Measurements from ENCODE around the gene RMND5A.

DNA sequence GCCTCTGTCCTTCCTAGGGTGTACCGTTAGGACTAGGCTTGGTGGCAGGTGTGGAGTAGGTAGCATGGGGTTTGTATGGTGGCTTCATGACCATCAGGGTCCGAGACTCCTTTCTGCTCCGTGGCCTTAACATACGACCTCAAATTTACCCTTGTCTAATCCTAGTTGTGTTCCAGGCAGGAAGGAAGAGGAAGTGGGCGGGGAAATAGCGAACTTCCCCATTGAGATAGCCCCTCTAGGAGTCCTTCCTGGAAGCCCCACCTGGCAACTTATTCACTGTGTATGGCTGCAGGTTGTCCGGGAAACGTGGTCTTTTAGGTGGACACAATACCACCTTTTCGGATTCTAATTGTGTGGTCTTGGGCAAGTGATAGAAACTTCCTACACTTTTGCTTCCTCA lies 61.3 kb downstream of the RMND5A start:
- TF ChIP-seq, protein P1, sequence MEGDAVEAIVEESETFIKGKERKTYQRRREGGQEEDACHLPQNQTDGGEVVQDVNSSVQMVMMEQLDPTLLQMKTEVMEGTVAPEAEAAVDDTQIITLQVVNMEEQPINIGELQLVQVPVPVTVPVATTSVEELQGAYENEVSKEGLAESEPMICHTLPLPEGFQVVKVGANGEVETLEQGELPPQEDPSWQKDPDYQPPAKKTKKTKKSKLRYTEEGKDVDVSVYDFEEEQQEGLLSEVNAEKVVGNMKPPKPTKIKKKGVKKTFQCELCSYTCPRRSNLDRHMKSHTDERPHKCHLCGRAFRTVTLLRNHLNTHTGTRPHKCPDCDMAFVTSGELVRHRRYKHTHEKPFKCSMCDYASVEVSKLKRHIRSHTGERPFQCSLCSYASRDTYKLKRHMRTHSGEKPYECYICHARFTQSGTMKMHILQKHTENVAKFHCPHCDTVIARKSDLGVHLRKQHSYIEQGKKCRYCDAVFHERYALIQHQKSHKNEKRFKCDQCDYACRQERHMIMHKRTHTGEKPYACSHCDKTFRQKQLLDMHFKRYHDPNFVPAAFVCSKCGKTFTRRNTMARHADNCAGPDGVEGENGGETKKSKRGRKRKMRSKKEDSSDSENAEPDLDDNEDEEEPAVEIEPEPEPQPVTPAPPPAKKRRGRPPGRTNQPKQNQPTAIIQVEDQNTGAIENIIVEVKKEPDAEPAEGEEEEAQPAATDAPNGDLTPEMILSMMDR (conservative IDR thresholded peaks at IDR 0.05; ENCODE audit: low read depth, low read length): no peak
- TF ChIP-seq EZH2 (IDR thresholded peaks at IDR 0.05; ENCODE audit: low read length, unreplicated experiment) (no peak), EZH2phosphoT487 (IDR thresholded peaks at IDR 0.05; ENCODE audit: borderline replicate concordance, low read length) (no peak)
